ENCODE measurements around the gene TM2D3. TPM values are rescaled to one million over a fixed set of nuclear protein-coding genes. Genes with fewer than 3 reads are reported as not detected.

The TM2D3 gene
- total RNA-seq, 1 experiment from 2014 or later: 34.9 TPM

DNA sequence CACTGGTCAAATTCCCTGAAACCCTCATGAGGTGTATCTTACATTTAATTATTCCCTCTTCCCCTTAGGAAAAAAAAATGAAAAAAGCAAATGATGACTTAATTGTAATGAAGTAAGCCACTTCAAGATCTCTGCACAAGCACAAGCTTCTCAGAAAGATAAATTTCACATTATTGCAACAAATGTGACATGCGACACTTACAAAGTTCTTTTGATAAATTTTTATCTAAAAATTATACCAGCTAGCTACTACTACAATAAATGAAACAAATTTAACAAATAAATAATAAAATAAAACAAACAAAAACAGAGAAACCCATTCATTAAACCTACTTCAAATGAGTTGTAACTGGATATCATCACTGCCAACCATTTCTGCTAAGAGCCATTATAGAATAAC is 10.0 kb upstream of the TM2D3 start:
- no peak overlapping the region for H3K27ac Mint-ChIP-seq
- TF ChIP-seq, protein P1, sequence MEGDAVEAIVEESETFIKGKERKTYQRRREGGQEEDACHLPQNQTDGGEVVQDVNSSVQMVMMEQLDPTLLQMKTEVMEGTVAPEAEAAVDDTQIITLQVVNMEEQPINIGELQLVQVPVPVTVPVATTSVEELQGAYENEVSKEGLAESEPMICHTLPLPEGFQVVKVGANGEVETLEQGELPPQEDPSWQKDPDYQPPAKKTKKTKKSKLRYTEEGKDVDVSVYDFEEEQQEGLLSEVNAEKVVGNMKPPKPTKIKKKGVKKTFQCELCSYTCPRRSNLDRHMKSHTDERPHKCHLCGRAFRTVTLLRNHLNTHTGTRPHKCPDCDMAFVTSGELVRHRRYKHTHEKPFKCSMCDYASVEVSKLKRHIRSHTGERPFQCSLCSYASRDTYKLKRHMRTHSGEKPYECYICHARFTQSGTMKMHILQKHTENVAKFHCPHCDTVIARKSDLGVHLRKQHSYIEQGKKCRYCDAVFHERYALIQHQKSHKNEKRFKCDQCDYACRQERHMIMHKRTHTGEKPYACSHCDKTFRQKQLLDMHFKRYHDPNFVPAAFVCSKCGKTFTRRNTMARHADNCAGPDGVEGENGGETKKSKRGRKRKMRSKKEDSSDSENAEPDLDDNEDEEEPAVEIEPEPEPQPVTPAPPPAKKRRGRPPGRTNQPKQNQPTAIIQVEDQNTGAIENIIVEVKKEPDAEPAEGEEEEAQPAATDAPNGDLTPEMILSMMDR (conservative IDR thresholded peaks at IDR 0.05): no peak
- H3K4me2 ChIP-seq (ENCODE audit: insufficient read depth, insufficient read length, low read length): no peak overlapping the region
- no peaks in the 10 kb centered on the region for H3K9me3 ChIP-seq (ENCODE audit: control insufficient read depth, low read depth, low read length)
- H4K5ac ChIP-seq (ENCODE audit: insufficient read length, low read depth, low read length): no peak overlapping the region
- H3K27me3 Mint-ChIP-seq (ENCODE audit: low read depth): no peaks in the 10 kb centered on the region
- no peak overlapping the region for H2BK15ac ChIP-seq (ENCODE audit: low read depth, low read length)
- H3K4ac ChIP-seq (ENCODE audit: low read depth, low read length): no peak overlapping the region
- H2AFZ ChIP-seq (ENCODE audit: low read length): no peak overlapping the region
- H3K79me1 ChIP-seq (ENCODE audit: insufficient read depth, low read depth, low read length, poor library complexity, severe bottlenecking): no peaks in the 10 kb centered on the region
- no peaks in the 10 kb centered on the region for H3K23me2 ChIP-seq (ENCODE audit: insufficient read length, low read depth, low read length, poor library complexity, severe bottlenecking)
- no peak overlapping the region for H3K18ac ChIP-seq (ENCODE audit: insufficient read length, low read depth, low read length)
- no peaks in the 10 kb centered on the region for H4K20me1 ChIP-seq (ENCODE audit: control insufficient read depth, insufficient read depth, insufficient read length)
- peaks cover 3% of the 10 kb centered on the region in 2 experiments; a peak in 3 of 5 replicates for H3K9me3 Mint-ChIP-seq
- H3K36me3 Mint-ChIP-seq (ENCODE audit: insufficient read depth in 1 of 3, low read depth in 3 of 3): peaks cover 2 to 4% (median 3%) of the 10 kb centered on the region in 3 experiments; a peak in 3 of 7 replicates
- H3K79me2 ChIP-seq (ENCODE audit: insufficient read depth, low read length): no peaks in the 10 kb centered on the region
- no peak overlapping the region for H3K23ac ChIP-seq (ENCODE audit: insufficient read length, low read depth, low read length)
- no peak overlapping the region for H2AK5ac ChIP-seq (ENCODE audit: insufficient read length, low read length)
- H2BK5ac ChIP-seq (ENCODE audit: insufficient read length, low read length): no peak overlapping the region
- no peak for DNase-seq
- no peak overlapping the region for H3K14ac ChIP-seq (ENCODE audit: insufficient read depth, low read length)
- H3K4me1 ChIP-seq (ENCODE audit: insufficient read depth, low read length): no peaks in the 10 kb centered on the region
- H2BK20ac ChIP-seq (ENCODE audit: low read depth, low read length, poor library complexity, severe bottlenecking): no peak overlapping the region
- WGBS (ENCODE audit: extremely low coverage, insufficient read length, low lambda C conversion rate): no CpG with 5 or more reads among the region's 1 CpG
- H4K8ac ChIP-seq (replicated peaks; ENCODE audit: insufficient read length, low read depth, low read length): no peak overlapping the region
- no peak overlapping the region for H3K4me3 Mint-ChIP-seq
- H3K56ac ChIP-seq (ENCODE audit: insufficient read length, low read depth, low read length): no peak overlapping the region
- H2BK12ac ChIP-seq (ENCODE audit: insufficient read length, low read depth, low read length): no peak overlapping the region
- no peak overlapping the region for H2BK120ac ChIP-seq (ENCODE audit: low read depth, low read length, poor library complexity, severe bottlenecking)
- no peak overlapping the region for H4K91ac ChIP-seq (ENCODE audit: insufficient read length, low read depth, low read length)
- H3K27ac ChIP-seq (ENCODE audit: insufficient read length, low read depth, low read length): no peak overlapping the region
- H3K4me1 Mint-ChIP-seq: peaks cover 4 to 8% of the 10 kb centered on the region in 2 experiments
- H3T11ph ChIP-seq (ENCODE audit: low read length): no peak overlapping the region
- H3K27me3 ChIP-seq (ENCODE audit: insufficient read depth, low read length): no peaks in the 10 kb centered on the region
- no peak overlapping the region for H3K9ac ChIP-seq (ENCODE audit: extremely low read depth, insufficient read length, low read length)

Measured in H9 (cell line).